HG03354 (cell line): ENCODE data around the gene UCP3.

Experiments
- ATAC-seq: cut with Tn5 transposase; IDR thresholded peaks from one replicate; pipeline ENCODE4 v1.9.1; 2021; ENCODE audit warnings: mild to moderate bottlenecking; ENCODE audit not compliant: unreplicated experiment, poor library complexity, severe bottlenecking

UCP3 gene

GRCh38 chr11:74008373-74009229, at the start of gene UCP3:
UCP3 (minus strand) TSS chr11:74009085; CDS start chr11:74007042, 2,043 bp downstream.
- no peak for ATAC-seq

GRCh38 chr11:74057249-74058151, 48.6 kb upstream of the UCP3 start:
- no peak for ATAC-seq

- no peak for ATAC-seq
Measured at GRCh38 chr11:74055938-74056337, 47.1 kb upstream of the UCP3 start.

GRCh38 chr11:74050465-74050864, 41.6 kb upstream of the UCP3 start:
- no peak for ATAC-seq

GRCh38 chr11:74048993-74049392, 40.1 kb upstream of the UCP3 start:
- no peak for ATAC-seq

GRCh38 chr11:74044538-74044937, 35.7 kb upstream of the UCP3 start:
- no peak for ATAC-seq

- no peak for ATAC-seq
Measured at GRCh38 chr11:74043450-74043849, 34.6 kb upstream of the UCP3 start.

- no peak for ATAC-seq
Measured at GRCh38 chr11:74037309-74037708, 28.4 kb upstream of the UCP3 start.

- ATAC-seq, result no peak
Measured at GRCh38 chr11:74035264-74035663, 26.4 kb upstream of the UCP3 start.

GRCh38 chr11:74033046-74033445, 24.2 kb upstream of the UCP3 start:
- no peak for ATAC-seq

GRCh38 chr11:74030723-74031676, 22.1 kb upstream of the UCP3 start:
- ATAC-seq, result no peak

- ATAC-seq, result no peak
Measured at GRCh38 chr11:74025467-74026166, 16.7 kb upstream of the UCP3 start.

GRCh38 chr11:74024261-74025029, 15.6 kb upstream of the UCP3 start:
- ATAC-seq, result no peak

- no peak for ATAC-seq
Measured at GRCh38 chr11:74023276-74023675, 14.4 kb upstream of the UCP3 start.

- ATAC-seq, result no peak
Measured at GRCh38 chr11:74022546-74022945, 13.7 kb upstream of the UCP3 start.

GRCh38 chr11:74021998-74022397, 13.1 kb upstream of the UCP3 start:
- ATAC-seq, result no peak

- no peak for ATAC-seq
Measured at GRCh38 chr11:74020539-74020938, 11.7 kb upstream of the UCP3 start.

GRCh38 chr11:74019860-74020259, 11.0 kb upstream of the UCP3 start:
- no peak for ATAC-seq
